Measurements from ENCODE around the gene PITX3.

- no peak for TF ChIP-seq GATA2 (IDR thresholded peaks at IDR 0.05; ENCODE audit: low read depth, low read length)
- TF ChIP-seq GATA3 (IDR thresholded peaks at IDR 0.05; ENCODE audit: low read depth, low read length), result no peak
These were observed 10.9 kb downstream of the PITX3 start for GRCh38 chr10:102230264-102230860.

All from SH-SY5Y (cell line).